A673 (cell line): ENCODE data around the gene UGT1A7. TPM values are rescaled to one million over a fixed set of nuclear protein-coding genes. Genes with fewer than 3 reads are reported as not detected.

ENCODE experiments used
- BruUV-seq: library from RNA; stranded (reverse); fragments of 400-500 nt; replicated peaks from 2 replicates; lab custom pipeline; 2021; lab: Mats Ljungman, UMichigan
- CTCF ChIA-PET: fragments of 300-600 bp; sonication (Branson Sonifier 250); formaldehyde crosslinking; loops from one replicate; lab custom pipeline; 2022; ENCODE audit warnings: antibody characterized with exemption; lab: Charles Lee
- POLR2A ChIA-PET: fragments of 300-600 bp; sonication (Branson Sonifier 250); formaldehyde crosslinking; loops from one replicate; lab custom pipeline; 2022; ENCODE audit warnings: antibody characterized with exemption; ENCODE audit not compliant: low non-redundant PET; lab: Charles Lee
- DNase-seq: peaks from one replicate; pipeline ENCODE4 v3.0.0-alpha.2; 2015; ENCODE audit warnings: low spot score
- H3K27ac ChIP-seq: fragments of 200-600 bp; sonication (generic); 2 replicates; pipeline ENCODE4 v1.5.1; 2016; ENCODE audit warnings: mixed run types, low read depth, mild to moderate bottlenecking, mixed read lengths, antibody characterized with exemption, low read length; ENCODE audit not compliant: poor library complexity, severe bottlenecking
- H3K27me3 ChIP-seq: fragments of 200-600 bp; sonication (generic); replicated peaks from 2 replicates; pipeline ENCODE4 v1.6.1; 2017; ENCODE audit warnings: mixed run types, low read depth, mild to moderate bottlenecking, mixed read lengths, antibody characterized with exemption, low read length; ENCODE audit not compliant: insufficient read depth, poor library complexity
- H3K36me3 ChIP-seq: fragments of 200-600 bp; sonication (generic); 2 replicates; pipeline ENCODE4 v1.6.1; 2016; ENCODE audit warnings: mixed run types, mild to moderate bottlenecking, mixed read lengths, antibody characterized with exemption, low read length; ENCODE audit not compliant: insufficient read depth, poor library complexity, severe bottlenecking
- H3K4me1 ChIP-seq: fragments of 200-600 bp; sonication (generic); 2 replicates; pipeline ENCODE4 v1.6.1; 2017; ENCODE audit warnings: mixed run types, mild to moderate bottlenecking, mixed read lengths, antibody characterized with exemption, low read length; ENCODE audit not compliant: insufficient read depth, poor library complexity, severe bottlenecking
- H3K4me3 ChIP-seq: fragments of 200-600 bp; sonication (generic); 2 replicates; pipeline ENCODE4 v1.5.1; 2016; ENCODE audit warnings: low read depth, mixed run types, mild to moderate bottlenecking, mixed read lengths, low read length; ENCODE audit not compliant: poor library complexity, severe bottlenecking
- H3K9me3 ChIP-seq: fragments of 200-600 bp; sonication (generic); 2 replicates; pipeline ENCODE4 v1.6.1; 2016; ENCODE audit warnings: mixed run types, low read depth, mild to moderate bottlenecking, mixed read lengths, antibody characterized with exemption, low read length; ENCODE audit not compliant: poor library complexity, severe bottlenecking
- EZH2 ChIP-seq: fragments of 200-600 bp; sonication (generic); IDR thresholded peaks from 2 replicates; pipeline ENCODE4 v1.6.1; 2017; ENCODE audit warnings: borderline replicate concordance, low read depth, mild to moderate bottlenecking, mixed read lengths, antibody characterized with exemption, low read length; ENCODE audit not compliant: poor library complexity, severe bottlenecking
- intact Hi-C: fragments of 100-400 bp; cut with micrococcal nuclease; formaldehyde crosslinking; loops from one replicate; pipeline ENCODE4 v1.10.0; 2022; ENCODE audit not compliant: unreplicated experiment
- total RNA-seq: library from RNA; stranded (reverse); gene quantifications from 2 replicates; pipeline ENCODE4 v1.2.3, GENCODE V29; 2021
- TF ChIP-seq, protein P1 (sequence below): fragments of 300-800, 200-600 bp; sonication (generic); conservative IDR thresholded peaks from 2 replicates; pipeline ENCODE4 v1.5.1; 2017; ENCODE audit warnings: low read depth, mild to moderate bottlenecking, antibody characterized with exemption, low read length, moderate library complexity, mixed read lengths

Gene UGT1A7
- total RNA-seq, 1 experiment from 2014 or later, result not detected

DNA sequence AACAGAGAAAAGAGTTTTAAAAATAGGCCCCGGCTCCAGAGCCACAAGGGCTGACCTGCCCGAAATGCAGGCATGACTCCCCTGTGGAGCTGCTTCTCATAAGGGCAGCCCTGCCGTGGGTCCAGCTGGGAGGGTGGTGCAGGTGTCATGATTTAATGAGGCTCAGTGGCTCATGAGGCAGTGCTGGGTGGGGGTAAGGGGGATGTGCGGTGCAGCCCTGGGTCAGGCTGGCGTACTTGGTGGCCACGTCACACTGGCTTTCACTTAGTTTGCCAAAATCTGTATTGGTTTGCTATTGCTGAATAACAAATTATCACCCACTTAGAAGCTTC is 139.0 kb downstream of the UGT1A7 start:
- ChIA-PET POLR2A (no interaction called here), CTCF (no interaction called here)
- no peaks in the 10 kb centered on the region for H3K36me3 ChIP-seq
- intact Hi-C loops, result no loop called here
- H3K4me3 ChIP-seq, result no peak overlapping the region
- no peaks in the 10 kb centered on the region for H3K9me3 ChIP-seq
- no peak overlapping the region for H3K27ac ChIP-seq
- no peak for DNase-seq
- no peaks in the 10 kb centered on the region for H3K4me1 ChIP-seq
- BruUV-seq, result no TSS peak
- TF ChIP-seq, protein P1, sequence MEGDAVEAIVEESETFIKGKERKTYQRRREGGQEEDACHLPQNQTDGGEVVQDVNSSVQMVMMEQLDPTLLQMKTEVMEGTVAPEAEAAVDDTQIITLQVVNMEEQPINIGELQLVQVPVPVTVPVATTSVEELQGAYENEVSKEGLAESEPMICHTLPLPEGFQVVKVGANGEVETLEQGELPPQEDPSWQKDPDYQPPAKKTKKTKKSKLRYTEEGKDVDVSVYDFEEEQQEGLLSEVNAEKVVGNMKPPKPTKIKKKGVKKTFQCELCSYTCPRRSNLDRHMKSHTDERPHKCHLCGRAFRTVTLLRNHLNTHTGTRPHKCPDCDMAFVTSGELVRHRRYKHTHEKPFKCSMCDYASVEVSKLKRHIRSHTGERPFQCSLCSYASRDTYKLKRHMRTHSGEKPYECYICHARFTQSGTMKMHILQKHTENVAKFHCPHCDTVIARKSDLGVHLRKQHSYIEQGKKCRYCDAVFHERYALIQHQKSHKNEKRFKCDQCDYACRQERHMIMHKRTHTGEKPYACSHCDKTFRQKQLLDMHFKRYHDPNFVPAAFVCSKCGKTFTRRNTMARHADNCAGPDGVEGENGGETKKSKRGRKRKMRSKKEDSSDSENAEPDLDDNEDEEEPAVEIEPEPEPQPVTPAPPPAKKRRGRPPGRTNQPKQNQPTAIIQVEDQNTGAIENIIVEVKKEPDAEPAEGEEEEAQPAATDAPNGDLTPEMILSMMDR, result no peak
- TF ChIP-seq EZH2, result no peak
- H3K27me3 ChIP-seq, result no peaks in the 10 kb centered on the region

DNA sequence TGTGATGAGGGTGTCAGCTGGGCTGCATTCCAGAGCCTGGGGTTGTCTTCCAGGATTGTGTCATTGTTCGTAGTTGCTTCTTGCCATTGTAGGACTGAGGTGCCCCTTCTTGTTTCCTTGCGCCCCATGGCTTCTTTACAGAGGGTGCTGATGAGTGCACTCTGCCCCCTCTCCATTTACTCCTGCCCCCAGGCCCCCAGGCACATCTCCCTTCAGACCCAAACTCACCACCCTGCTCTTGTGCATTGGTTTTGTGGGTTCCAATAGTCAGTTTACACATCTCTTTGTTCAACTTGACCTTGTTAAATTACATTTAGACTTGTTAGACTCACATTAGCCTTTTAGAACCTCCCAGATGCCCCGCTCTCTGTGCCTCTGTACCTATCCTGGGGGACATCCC is 139.5 kb downstream of the UGT1A7 start:
- H3K4me3 ChIP-seq, result no peak overlapping the region
- H3K36me3 ChIP-seq, result no peaks in the 10 kb centered on the region
- ChIA-PET CTCF (no interaction called here), POLR2A (no interaction called here)
- no TSS peak for BruUV-seq
- intact Hi-C loops, result no loop called here
- no peaks in the 10 kb centered on the region for H3K27me3 ChIP-seq
- no peak for DNase-seq
- TF ChIP-seq, protein P1, result no peak
- no peak for TF ChIP-seq EZH2
- no peaks in the 10 kb centered on the region for H3K9me3 ChIP-seq
- H3K27ac ChIP-seq, result no peak overlapping the region
- no peaks in the 10 kb centered on the region for H3K4me1 ChIP-seq

DNA sequence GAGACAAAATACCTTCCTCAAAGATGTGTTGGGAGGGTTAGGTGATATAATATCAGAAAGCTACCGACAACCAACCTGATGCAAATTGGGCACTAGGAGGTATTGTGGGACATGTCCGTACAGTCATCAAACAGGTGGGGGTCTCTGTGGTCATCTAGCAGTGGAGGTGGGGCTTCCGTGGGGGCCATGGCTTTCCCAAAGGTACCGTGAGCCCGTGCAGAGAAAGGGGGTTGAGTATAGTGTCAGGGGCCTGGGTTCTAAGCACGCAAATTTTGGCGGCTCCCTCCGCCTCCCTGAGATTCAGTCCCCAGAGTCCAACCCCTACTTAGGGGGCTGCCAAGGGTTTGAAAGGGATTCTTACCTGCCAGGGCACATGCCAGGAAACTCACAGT is 140.0 kb downstream of the UGT1A7 start:
- BruUV-seq, result no TSS peak
- no peak overlapping the region for H3K27ac ChIP-seq
- ChIA-PET POLR2A (no interaction called here), CTCF (interaction anchor here (0.6 kb wide), 1 partner anchor 11 kb away, joined by 14 read pairs; no protein-coding TSS in a partner anchor)
- no peak for TF ChIP-seq EZH2
- TF ChIP-seq, protein P1, result no peak
- H3K4me1 ChIP-seq, result no peaks in the 10 kb centered on the region
- H3K9me3 ChIP-seq, result no peaks in the 10 kb centered on the region
- no peaks in the 10 kb centered on the region for H3K27me3 ChIP-seq
- H3K4me3 ChIP-seq, result no peak overlapping the region
- H3K36me3 ChIP-seq, result no peaks in the 10 kb centered on the region
- no peak for DNase-seq
- intact Hi-C loops, result no loop called here
